Nephron progenitor cell (in vitro differentiated cells): ENCODE results near the gene ZNF213.
"Not testable (repeated sequence)": the region's sequence is repeated elsewhere in the genome, so short reads cannot be mapped to it uniquely, and the experiment has no call there.

Experiments
- DNase-seq: peaks from one replicate; pipeline ENCODE4 v3.0.0; 2021
- H3K27ac Mint-ChIP-seq: 2 replicates; pipeline ENCODE4 v1.8.0; 2021; ENCODE audit warnings: mild to moderate bottlenecking, moderate library complexity, mixed read lengths
- H3K27me3 Mint-ChIP-seq: 2 replicates; pipeline ENCODE4 v1.8.0; 2021; ENCODE audit warnings: mild to moderate bottlenecking, low read depth, mixed read lengths; ENCODE audit not compliant: poor library complexity
- H3K36me3 Mint-ChIP-seq: 2 replicates; pipeline ENCODE4 v1.8.0; 2021; ENCODE audit warnings: low read depth, mixed read lengths
- H3K4me1 Mint-ChIP-seq: 2 replicates; pipeline ENCODE4 v1.8.0; 2021; ENCODE audit warnings: mixed read lengths
- H3K4me3 Mint-ChIP-seq: 2 replicates; pipeline ENCODE4 v1.8.0; 2021; ENCODE audit warnings: mild to moderate bottlenecking, moderate library complexity, mixed read lengths
- H3K9me3 Mint-ChIP-seq: 2 replicates; pipeline ENCODE4 v1.8.0; 2021; ENCODE audit warnings: mild to moderate bottlenecking, moderate library complexity, mixed read lengths
- TF ChIP-seq, protein P1 (sequence below): fragments of 200-600 bp; sonication (generic); IDR thresholded peaks from 2 replicates; pipeline ENCODE4 v1.5.0; 2021; ENCODE audit warnings: antibody characterized with exemption

Gene ZNF213

GRCh38 chr16:3138823-3139426 lies 4.1 kb downstream of the ZNF213 start:
- H3K9me3 Mint-ChIP-seq: no peaks in the 10 kb centered on the region
- TF ChIP-seq, protein P1, sequence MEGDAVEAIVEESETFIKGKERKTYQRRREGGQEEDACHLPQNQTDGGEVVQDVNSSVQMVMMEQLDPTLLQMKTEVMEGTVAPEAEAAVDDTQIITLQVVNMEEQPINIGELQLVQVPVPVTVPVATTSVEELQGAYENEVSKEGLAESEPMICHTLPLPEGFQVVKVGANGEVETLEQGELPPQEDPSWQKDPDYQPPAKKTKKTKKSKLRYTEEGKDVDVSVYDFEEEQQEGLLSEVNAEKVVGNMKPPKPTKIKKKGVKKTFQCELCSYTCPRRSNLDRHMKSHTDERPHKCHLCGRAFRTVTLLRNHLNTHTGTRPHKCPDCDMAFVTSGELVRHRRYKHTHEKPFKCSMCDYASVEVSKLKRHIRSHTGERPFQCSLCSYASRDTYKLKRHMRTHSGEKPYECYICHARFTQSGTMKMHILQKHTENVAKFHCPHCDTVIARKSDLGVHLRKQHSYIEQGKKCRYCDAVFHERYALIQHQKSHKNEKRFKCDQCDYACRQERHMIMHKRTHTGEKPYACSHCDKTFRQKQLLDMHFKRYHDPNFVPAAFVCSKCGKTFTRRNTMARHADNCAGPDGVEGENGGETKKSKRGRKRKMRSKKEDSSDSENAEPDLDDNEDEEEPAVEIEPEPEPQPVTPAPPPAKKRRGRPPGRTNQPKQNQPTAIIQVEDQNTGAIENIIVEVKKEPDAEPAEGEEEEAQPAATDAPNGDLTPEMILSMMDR: no peak
- H3K4me3 Mint-ChIP-seq: no peak overlapping the region
- H3K27me3 Mint-ChIP-seq: peaks cover 2% of the 10 kb centered on the region
- H3K27ac Mint-ChIP-seq: no peak overlapping the region
- H3K4me1 Mint-ChIP-seq: peaks cover 27% of the 10 kb centered on the region
- H3K36me3 Mint-ChIP-seq: peaks cover 7% of the 10 kb centered on the region
- no peak for DNase-seq

GRCh38 chr16:3139561-3139960 lies 4.7 kb downstream of the ZNF213 start:
- not testable (repeated sequence) for H3K36me3 Mint-ChIP-seq, H3K9me3 Mint-ChIP-seq, H3K4me3 Mint-ChIP-seq, DNase-seq, H3K27ac Mint-ChIP-seq, H3K27me3 Mint-ChIP-seq
- peaks cover 23% of the 10 kb centered on the region for H3K4me1 Mint-ChIP-seq

DNA sequence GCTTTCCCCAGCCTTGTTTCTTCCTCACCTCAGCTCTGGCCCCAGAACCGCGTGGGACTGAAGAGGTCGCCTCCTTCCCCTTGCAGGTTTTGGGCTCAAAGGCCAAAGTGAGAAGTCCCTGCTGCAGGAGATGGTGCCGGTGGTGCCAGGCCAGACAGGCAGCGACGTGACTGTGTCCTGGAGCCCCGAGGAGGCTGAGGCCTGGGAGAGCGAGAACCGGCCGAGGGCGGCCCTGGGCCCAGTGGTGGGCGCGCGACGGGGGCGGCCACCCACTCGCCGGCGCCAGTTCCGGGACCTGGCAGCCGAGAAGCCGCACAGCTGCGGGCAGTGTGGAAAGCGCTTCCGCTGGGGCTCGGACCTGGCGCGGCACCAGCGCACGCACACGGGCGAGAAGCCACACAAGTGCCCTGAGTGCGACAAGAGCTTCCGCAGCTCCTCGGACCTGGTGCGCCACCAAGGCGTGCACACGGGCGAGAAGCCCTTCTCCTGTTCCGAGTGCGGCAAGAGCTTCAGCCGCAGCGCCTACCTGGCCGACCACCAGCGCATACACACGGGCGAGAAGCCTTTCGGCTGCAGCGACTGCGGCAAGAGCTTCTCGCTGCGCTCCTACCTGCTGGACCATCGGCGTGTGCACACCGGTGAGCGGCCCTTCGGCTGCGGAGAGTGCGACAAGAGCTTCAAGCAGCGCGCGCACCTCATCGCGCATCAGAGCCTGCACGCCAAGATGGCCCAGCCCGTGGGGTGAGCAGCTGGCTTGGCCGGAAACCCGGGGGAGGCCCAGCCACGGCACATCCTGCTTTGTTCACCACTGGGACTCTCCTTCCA lies 6.0 kb downstream of the ZNF213 start:
- H3K4me1 Mint-ChIP-seq: peaks cover 17% of the 10 kb centered on the region
- no peak overlapping the region for H3K4me3 Mint-ChIP-seq
- H3K27ac Mint-ChIP-seq: no peak overlapping the region
- H3K36me3 Mint-ChIP-seq: peaks cover 7% of the 10 kb centered on the region
- DNase-seq: no peak
- peaks cover 10% of the 10 kb centered on the region for H3K27me3 Mint-ChIP-seq
- TF ChIP-seq, protein P1: no peak
- no peaks in the 10 kb centered on the region for H3K9me3 Mint-ChIP-seq

- Mint-ChIP-seq H3K36me3 (peaks cover 7% of the 10 kb centered on the region), H3K27me3 (peaks cover 13% of the 10 kb centered on the region), H3K4me1 (peaks cover 12% of the 10 kb centered on the region), H3K9me3 (no peaks in the 10 kb centered on the region), H3K27ac (no peak overlapping the region), H3K4me3 (no peak overlapping the region)
- TF ChIP-seq, protein P1: no peak
- no peak for DNase-seq
Measured at GRCh38 chr16:3141781-3142311, 7.0 kb downstream of the ZNF213 start.

DNA sequence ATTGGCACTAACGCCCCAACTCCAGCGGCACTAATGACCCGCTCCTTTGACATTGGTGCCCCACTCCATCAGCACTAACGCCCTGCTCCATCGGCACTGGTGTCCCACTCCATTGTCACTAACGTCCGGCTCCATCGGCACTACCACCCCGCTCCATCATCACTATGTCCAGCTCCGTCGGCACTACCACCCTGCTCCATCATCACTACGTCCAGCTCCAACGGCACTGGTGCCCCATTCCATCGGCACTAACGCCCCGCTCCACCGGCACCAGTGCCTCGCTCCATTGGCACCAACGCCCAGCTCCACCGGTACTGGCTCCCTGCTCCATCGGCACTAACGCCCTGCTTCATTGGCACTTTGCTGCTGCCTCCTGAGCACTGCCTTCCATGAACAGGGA lies 7.5 kb downstream of the ZNF213 start:
- no peak overlapping the region for H3K4me3 Mint-ChIP-seq
- H3K4me1 Mint-ChIP-seq: peaks cover 12% of the 10 kb centered on the region
- H3K27me3 Mint-ChIP-seq: peaks cover 13% of the 10 kb centered on the region
- peaks cover 7% of the 10 kb centered on the region for H3K36me3 Mint-ChIP-seq
- H3K9me3 Mint-ChIP-seq: no peaks in the 10 kb centered on the region
- H3K27ac Mint-ChIP-seq: no peak overlapping the region
- TF ChIP-seq, protein P1: no peak
- DNase-seq: no peak

DNA sequence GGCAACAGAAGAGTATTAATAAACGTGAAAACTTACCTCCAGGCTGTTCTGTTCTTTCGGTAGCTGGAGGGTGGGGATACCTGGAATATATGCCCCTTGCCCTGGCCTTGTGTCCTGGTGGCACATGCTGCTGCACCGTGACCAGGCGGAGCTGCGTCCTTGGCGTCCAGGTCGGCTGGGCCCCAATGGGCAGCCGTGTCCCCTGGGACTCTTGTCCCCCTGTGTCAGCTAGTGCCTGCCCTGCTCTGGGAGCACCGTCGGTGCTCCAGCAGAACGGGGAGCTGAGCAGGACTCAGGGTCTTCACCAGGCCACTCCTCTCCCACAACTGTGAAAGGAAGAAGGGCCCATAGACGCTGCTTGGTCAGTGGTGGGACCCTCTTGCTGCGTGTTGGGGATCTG lies 7.9 kb downstream of the ZNF213 start:
- Mint-ChIP-seq H3K27me3 (peaks cover 13% of the 10 kb centered on the region), H3K4me3 (no peak overlapping the region)

More for the DNA sequence above, 7.9 kb downstream of the ZNF213 start:
- Mint-ChIP-seq H3K4me1 (peaks cover 9% of the 10 kb centered on the region), H3K27ac (no peak overlapping the region), H3K36me3 (peaks cover 7% of the 10 kb centered on the region), H3K9me3 (no peaks in the 10 kb centered on the region)
- TF ChIP-seq, protein P1: no peak
- DNase-seq: no peak
